ENCODE results near the gene PDE8B. TPM values are rescaled to one million over a fixed set of nuclear protein-coding genes. Genes with fewer than 3 reads are reported as not detected.

PDE8B gene
- total RNA-seq = 5.5 TPM

- peak; percentile 61 for ATAC-seq
- no peak for DNase-seq (ENCODE audit: low spot score)
These were observed at the start of gene PDE8B for GRCh38 chr5:77210091-77210963. Gene PDE8B, plus strand, starts transcription at chr5:77210680. Its CDS starts 246 bp downstream, at chr5:77210926.

GRCh38 chr5:77163453-77163852, 47.0 kb upstream of the PDE8B start:
- DNase-seq (ENCODE audit: low spot score) (no peak), ATAC-seq (no peak)

- DNase-seq (ENCODE audit: low spot score) = no peak
- ATAC-seq = no peak
These were observed 43.4 kb upstream of the PDE8B start for GRCh38 chr5:77167063-77167462.

- DNase-seq (ENCODE audit: low spot score) = no peak
These were observed 42.8 kb upstream of the PDE8B start for GRCh38 chr5:77167695-77168121.

GRCh38 chr5:77168161-77168878, 42.2 kb upstream of the PDE8B start:
- peak; percentile 74 for DNase-seq (ENCODE audit: low spot score)
- ATAC-seq = peak; percentile 86

More at GRCh38 chr5:77167695-77168121, 42.8 kb upstream of the PDE8B start:
- no peak for ATAC-seq

- ATAC-seq (no peak), DNase-seq (ENCODE audit: low spot score) (no peak)
These were observed 41.6 kb upstream of the PDE8B start for GRCh38 chr5:77168879-77169244.

GRCh38 chr5:77170196-77170890, 40.1 kb upstream of the PDE8B start:
- DNase-seq (ENCODE audit: low spot score) (no peak), ATAC-seq (no peak)

GRCh38 chr5:77171141-77171910, 39.2 kb upstream of the PDE8B start:
- ATAC-seq = no peak
- DNase-seq (ENCODE audit: low spot score) = no peak

- no peak for ATAC-seq
- DNase-seq (ENCODE audit: low spot score) = no peak
These were observed 37.7 kb upstream of the PDE8B start for GRCh38 chr5:77172713-77173328.

GRCh38 chr5:77174526-77174925, 36.0 kb upstream of the PDE8B start:
- ATAC-seq (no peak), DNase-seq (ENCODE audit: low spot score) (no peak)

GRCh38 chr5:77175231-77175630, 35.2 kb upstream of the PDE8B start:
- no peak for ATAC-seq

GRCh38 chr5:77176429-77176828, 34.1 kb upstream of the PDE8B start:
- no peak for ATAC-seq

More at GRCh38 chr5:77175231-77175630, 35.2 kb upstream of the PDE8B start:
- DNase-seq (ENCODE audit: low spot score) = no peak

GRCh38 chr5:77177576-77177975, 32.9 kb upstream of the PDE8B start:
- ATAC-seq (no peak), DNase-seq (ENCODE audit: low spot score) (no peak)

More at GRCh38 chr5:77176429-77176828, 34.1 kb upstream of the PDE8B start:
- DNase-seq (ENCODE audit: low spot score) = no peak

GRCh38 chr5:77180167-77181081, 30.1 kb upstream of the PDE8B start:
- peak; percentile 55 for ATAC-seq
- peak; percentile 71 for DNase-seq (ENCODE audit: low spot score)

GRCh38 chr5:77181173-77181572, 29.3 kb upstream of the PDE8B start:
- ATAC-seq (peak; percentile 27), DNase-seq (ENCODE audit: low spot score) (no peak)

GRCh38 chr5:77181596-77182304, 28.7 kb upstream of the PDE8B start:
- ATAC-seq (peak; percentile 73), DNase-seq (ENCODE audit: low spot score) (peak; percentile 75)

- peak; percentile 1 for ATAC-seq
These were observed 28.1 kb upstream of the PDE8B start for GRCh38 chr5:77182367-77182766.

GRCh38 chr5:77186652-77187370, 23.7 kb upstream of the PDE8B start:
- no peak for DNase-seq (ENCODE audit: low spot score)
- peak; percentile 40 for ATAC-seq

More at GRCh38 chr5:77182367-77182766, 28.1 kb upstream of the PDE8B start:
- no peak for DNase-seq (ENCODE audit: low spot score)

Measured in left lobe of liver (tissue), 2 donors.